GM19043 (cell line): ENCODE data around the gene HSPA6.
"Not testable (repeated sequence)": the region's sequence is repeated elsewhere in the genome, so short reads cannot be mapped to it uniquely, and the experiment has no call there.

Source experiments
- ATAC-seq: cut with Tn5 transposase; IDR thresholded peaks from one replicate; pipeline ENCODE4 v1.9.1; 2021; ENCODE audit warnings: low read depth; ENCODE audit not compliant: unreplicated experiment

Gene HSPA6

DNA sequence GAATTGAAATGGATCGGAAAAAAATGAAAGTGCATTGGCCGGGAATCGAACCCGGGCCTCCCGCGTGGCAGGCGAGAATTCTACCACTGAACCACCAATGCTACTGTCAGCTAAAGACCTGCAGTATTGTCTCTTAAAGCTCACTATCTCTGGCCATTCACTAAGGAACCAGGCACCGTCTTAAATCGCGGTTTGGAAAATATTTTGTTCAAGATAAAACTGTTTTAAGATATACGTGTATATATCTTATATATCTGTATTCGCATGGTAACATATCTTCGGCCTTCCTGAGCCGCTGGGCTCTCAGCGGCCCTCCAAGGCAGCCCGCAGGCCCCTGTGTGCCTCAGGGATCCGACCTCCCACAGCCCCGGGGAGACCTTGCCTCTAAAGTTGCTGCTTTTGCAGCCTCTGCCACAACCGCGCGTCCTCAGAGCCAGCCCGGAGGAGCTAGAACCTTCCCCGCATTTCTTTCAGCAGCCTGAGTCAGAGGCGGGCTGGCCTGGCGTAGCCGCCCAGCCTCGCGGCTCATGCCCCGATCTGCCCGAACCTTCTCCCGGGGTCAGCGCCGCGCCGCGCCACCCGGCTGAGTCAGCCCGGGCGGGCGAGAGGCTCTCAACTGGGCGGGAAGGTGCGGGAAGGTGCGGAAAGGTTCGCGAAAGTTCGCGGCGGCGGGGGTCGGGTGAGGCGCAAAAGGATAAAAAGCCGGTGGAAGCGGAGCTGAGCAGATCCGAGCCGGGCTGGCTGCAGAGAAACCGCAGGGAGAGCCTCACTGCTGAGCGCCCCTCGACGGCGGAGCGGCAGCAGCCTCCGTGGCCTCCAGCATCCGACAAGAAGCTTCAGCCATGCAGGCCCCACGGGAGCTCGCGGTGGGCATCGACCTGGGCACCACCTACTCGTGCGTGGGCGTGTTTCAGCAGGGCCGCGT lies at the start of gene HSPA6:
Gene HSPA6, plus strand, starts transcription at position 724 of the 925 bp plus-strand sequence. Its CDS starts 119 bp downstream, at position 843.
- peak; percentile 61 for ATAC-seq

DNA sequence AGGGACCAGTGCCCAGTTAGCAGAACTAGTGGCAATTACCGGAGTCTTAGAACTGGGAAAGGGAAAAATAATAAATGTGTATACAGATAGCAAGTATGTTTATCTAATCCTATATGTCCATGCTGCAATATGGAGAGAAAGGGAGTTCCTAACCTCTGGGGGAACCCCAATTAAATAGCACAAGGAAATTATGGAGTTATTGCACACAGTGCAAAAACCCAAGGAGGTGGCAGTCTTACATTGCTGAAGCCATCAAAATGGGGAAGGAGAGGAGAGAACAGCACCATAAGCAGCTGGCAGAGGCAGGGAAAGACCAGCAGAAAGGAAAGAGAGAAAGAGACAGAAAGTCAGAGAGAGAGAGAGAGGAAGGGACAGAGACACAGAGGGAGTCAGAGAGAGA lies 46.6 kb upstream of the HSPA6 start:
- not testable (repeated sequence) for ATAC-seq

DNA sequence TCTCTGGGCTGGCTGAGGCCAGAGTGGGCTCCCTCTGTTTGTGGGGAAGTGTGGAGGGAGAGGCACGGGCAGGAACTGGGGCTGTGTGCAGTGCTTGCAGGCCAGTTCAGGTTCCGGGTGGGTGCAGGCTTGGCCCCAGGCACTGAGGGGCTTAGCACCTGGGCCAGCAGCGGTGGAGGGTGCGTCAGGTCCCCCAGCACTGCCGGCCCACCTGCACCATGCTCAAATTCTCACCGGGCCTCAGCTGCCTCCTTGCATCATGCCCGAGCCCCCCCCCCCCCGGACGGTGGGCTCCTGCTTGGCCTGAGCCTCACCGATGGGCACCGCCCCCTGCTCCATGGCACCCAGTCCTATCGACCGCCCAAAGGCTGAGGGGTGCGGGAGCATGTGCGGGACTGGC lies 45.4 kb upstream of the HSPA6 start:
- no peak for ATAC-seq

GRCh38 chr1:161480381-161481035 lies 43.8 kb upstream of the HSPA6 start:
- no peak for ATAC-seq

GRCh38 chr1:161481624-161482392 lies 42.5 kb upstream of the HSPA6 start:
- ATAC-seq = no peak

DNA sequence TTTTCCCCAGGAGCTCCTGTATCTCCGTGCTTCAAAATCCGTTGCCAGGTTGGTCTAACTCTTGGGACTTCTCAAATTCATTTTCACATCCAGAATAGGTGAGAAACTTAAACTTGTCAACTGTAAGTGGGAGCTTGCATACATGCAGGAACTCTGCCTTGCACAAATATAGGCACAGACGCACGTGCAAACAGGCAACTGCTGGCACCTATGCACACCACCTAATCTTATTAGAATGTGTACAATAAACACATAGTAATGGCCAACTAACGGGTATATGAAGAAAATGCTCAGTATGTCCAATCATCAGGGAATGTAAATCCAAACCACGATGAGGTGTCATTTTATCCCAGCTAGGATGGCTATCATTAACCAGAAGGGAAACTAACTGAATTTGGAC lies 41.7 kb upstream of the HSPA6 start:
- no peak for ATAC-seq

DNA sequence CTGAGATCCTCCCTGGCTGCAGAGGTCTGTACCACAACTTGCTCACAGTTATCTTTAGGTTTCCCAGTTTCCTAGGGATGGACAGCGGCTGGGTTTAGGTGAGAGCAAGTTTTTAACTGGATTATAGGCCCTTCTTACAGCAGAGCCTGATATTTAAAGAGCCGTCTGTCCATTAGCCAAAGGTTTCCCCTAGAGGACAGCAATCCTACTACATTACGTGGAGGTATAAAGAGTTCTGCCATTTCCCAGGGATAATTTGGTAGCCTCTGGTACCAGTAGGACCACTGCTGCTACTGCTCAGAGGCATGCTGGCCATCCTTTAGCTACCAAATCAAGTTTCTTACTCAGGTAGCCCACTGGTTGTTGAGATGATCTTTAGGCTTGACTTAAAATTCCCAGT lies 41.0 kb upstream of the HSPA6 start:
- no peak for ATAC-seq

DNA sequence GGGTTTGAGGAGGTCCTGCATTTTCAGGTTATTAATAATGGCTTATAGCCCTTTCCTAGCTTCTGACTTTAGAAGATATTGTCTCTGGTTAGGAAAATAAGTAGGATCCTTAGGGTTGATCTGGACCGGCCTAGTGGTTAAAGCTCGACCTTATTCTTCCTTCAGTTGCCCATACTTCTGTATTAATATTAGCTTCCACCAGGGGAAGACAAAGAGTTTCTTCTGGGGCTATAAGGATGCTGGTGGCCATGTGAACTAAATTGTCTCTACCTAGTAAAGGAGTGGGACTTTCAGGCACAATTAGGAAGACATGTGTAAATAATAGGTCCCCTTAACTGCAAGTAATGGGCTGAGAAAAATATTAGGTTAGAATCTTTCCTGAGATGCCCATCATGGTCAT lies 39.7 kb upstream of the HSPA6 start:
- no peak for ATAC-seq

GRCh38 chr1:161486806-161487741 lies 37.3 kb upstream of the HSPA6 start:
- no peak for ATAC-seq

GRCh38 chr1:161491472-161491871 lies 32.9 kb upstream of the HSPA6 start:
- no peak for ATAC-seq

- ATAC-seq = no peak
These were observed 31.5 kb upstream of the HSPA6 start for GRCh38 chr1:161492827-161493226.

DNA sequence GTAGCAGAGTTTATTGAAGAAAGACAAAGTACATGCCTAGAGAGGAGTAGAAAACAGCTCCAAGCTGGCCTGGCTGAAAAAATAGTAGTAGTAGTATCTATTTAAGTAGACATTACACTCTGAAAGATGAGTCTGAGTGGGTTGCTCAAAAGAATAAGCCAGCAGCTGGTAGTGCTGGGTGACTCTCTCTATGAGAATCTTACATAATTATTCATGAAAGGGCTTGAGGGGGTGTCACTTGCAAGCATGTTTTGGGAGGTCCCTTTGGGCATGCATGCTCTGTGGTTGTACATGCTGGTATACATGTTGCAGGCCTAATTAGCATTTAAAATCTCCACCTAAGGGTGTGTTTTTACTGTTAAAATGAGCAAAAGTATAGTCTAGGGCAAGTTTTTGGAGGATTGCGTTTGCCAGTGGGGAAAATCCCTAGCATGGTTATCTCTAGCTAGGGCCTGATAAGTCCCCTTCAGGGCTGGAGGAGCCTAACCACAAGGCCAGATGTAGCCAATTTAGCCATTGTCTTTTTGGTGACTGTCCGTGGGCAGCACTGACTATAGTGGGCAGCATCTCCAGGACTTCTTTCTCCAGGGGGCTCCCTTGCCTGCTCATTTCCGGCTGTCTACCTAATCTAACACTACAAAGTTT lies 30.1 kb upstream of the HSPA6 start:
- ATAC-seq = no peak

- ATAC-seq = no peak
These were observed 28.9 kb upstream of the HSPA6 start for GRCh38 chr1:161495490-161495889.

DNA sequence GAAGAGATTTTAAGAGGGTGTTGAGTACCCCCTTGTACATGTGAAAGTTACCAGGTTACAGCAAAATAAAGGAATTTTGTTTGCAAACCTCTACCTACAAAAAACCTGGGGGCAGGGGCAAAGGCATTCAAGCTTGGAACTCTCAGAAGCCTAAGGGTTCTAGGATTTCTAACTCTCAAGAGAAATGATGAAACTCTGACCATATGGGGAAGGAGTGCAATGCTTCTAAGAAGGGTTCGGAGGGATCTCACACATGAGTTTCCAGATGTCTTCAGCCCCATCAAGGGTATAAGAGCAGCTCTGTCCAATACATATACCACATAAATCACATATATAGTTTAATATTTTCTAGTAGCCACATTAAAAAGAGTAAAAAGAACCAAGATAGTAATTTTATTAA lies 26.4 kb upstream of the HSPA6 start:
- no peak for ATAC-seq

DNA sequence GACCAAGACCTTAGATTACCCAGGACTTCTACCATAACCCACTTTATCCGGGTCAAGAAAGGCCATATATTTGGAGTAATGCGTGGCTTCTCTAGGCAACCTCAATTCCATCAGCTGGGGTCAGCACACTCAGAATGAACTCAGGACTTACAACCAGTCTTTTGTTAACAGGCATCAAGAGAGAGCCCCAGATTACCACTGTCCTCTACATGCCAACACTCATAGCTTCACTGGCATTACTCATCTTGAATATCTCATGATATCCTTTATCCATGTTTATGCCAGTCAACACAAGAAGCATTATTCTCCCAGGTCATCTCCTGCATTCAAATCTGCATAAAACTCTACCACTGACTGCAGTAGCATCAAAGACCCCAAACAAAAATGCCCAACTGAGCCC lies 25.7 kb upstream of the HSPA6 start:
- no peak for ATAC-seq

- ATAC-seq = no peak
These were observed 25.0 kb upstream of the HSPA6 start for GRCh38 chr1:161499099-161500039.

GRCh38 chr1:161501234-161501633 lies 23.1 kb upstream of the HSPA6 start:
- no peak for ATAC-seq

DNA sequence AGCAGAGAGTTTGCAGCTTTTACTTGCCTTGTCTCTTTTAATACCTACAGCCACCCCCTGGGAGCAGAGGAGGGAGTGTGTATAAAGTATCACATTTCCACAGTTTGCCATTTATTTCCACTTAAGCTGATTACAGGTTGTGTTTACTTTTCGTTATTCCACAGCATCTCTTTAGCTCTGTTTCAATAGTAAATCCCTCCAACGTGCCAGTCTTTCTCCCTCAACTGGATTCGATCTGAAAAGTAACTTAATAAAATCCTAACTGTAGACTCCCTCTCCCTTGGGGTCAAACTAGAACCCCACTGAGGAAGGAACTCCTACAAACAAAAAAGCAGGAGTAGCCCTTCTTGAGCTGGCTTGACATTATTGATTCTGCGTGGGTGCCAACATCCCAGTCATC lies 22.2 kb upstream of the HSPA6 start:
- no peak for ATAC-seq
